HG02884 (cell line): ENCODE measurements around the gene MCF2L2.
A peak's percentile ranks its signal among the peaks of the same experiment; 100 is the strongest.

Source experiments
- ATAC-seq: cut with Tn5 transposase; IDR thresholded peaks from one replicate; pipeline ENCODE4 v1.9.1; 2021; ENCODE audit warnings: mild to moderate bottlenecking, moderate library complexity; ENCODE audit not compliant: unreplicated experiment

Gene MCF2L2

GRCh38 chr3:183330881-183331280 is 97.5 kb downstream of the MCF2L2 start:
- ATAC-seq: no peak

GRCh38 chr3:183329543-183329942 is 98.9 kb downstream of the MCF2L2 start:
- no peak for ATAC-seq

DNA sequence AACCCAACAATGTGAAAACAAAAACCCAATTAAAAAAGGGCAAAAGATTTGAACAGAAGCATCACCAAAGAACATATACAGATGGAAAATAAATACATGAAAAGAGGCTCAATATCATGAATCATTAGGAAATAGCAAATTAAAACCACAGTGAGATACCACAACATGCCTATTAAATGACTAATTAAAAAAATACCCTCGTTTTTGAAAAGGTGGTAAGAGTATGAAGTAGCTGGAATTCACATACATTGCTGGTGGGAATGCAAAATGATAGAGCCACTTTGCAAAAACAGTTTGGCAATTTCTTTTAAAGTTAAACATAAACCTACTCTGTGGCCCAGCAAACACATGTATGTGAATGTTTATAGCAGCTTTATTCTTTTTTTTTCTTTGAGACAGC is 99.6 kb downstream of the MCF2L2 start:
- no peak for ATAC-seq

DNA sequence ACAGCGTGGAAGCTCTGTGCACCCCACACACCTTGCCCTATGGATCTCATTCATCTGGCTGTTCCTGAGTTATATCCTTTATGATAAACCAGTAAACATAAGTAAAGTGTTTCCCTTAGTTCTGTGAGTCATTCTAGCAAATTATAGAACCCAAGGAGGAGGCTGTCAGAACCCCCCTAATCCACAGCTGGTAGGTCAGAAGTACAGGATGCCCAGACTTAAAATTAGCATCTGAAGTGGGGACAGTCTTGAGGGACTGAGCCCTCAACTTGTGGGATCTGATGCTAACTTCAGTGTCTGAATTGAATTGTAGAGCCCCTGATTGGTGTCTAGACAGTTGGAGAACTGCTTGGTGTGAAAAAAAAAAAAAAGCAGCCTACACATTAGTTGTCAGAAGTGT is 100.3 kb downstream of the MCF2L2 start:
- no peak for ATAC-seq

GRCh38 chr3:183327343-183327742 is 101.1 kb downstream of the MCF2L2 start:
- ATAC-seq: no peak

DNA sequence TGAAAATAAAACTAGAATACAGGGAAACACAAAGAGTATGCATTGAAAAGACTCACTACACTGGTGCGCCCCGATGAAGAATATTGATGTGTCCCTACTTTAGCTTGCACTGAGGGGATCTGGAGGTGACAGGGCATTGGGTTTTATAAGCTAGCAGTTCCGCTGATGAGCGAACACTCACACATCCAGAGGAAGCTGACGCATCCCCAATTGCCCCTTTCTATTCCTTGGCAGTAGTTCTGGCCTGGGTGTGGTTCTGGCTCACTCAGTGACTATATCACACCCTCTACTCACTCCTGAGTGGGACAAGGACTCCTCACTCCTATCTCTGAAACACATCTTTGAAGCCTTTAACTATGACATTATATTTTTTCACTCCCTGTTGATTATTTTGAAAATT is 104.3 kb downstream of the MCF2L2 start:
- no peak for ATAC-seq

DNA sequence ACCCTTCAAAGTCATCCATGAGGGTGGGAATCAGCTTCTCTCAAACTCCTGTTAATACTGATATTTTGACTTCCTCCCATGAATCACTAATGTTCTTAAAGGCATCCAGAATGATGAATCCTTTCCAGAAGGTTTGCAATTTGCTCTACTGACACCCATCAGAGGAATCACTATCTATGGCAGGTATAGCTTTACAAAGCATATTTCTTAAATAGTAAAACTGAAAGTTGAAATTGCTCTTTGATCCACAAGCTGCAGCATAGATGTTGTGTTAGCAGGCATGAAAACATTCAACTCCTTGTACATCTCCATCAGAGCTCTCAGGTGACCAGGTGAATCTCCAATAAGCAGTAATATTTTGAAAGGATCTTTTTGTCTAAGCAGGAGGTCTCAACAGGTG is 109.0 kb downstream of the MCF2L2 start:
- no peak for ATAC-seq

GRCh38 chr3:183318877-183319276 is 109.5 kb downstream of the MCF2L2 start:
- no peak for ATAC-seq

DNA sequence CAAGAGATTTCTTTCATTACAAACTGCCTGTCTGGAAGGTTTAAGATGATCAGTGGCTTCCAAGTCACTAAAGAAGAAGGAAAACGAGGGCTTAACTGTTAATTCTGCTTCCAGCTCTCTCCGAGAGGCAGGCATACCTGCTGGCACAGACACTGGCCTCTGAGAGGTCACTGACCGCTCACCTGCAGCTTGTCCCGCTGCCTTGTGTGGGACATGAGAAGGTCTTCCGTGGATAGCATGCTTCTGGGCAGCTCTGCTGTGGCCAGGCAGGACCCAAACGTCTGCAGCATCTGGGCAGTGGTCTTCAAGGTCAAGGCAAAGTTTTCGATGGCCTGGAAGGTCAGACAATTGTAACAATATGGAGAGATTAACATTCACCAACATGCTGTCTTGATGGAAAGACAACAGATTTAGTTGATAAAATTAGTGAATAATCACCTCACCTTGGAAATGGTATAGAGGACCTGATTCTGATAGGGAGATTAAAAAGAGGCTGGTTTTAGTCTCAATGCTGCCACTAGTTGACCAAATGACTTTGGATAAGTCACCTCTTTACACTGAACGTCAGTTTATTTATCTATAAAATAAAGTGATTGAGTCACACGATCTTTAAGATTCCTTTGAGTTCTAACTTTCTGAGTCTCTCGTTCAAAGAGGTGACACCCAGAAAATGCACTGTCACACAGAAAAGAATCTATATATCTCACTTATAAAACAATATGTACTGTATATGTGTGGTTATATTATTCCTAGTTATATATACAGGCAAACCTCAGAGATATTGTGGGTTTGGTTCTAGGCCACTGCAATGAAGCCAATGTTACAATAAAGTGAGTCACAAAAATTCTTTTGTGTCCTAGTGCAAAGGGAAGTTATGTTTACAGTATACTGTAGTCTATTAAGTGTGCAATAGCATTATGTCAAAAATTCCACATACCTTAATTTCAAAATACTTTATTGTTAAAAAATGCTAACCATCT is 110.2 kb downstream of the MCF2L2 start:
- ATAC-seq: no peak

GRCh38 chr3:183317271-183317670 is 111.1 kb downstream of the MCF2L2 start:
- ATAC-seq: no peak

GRCh38 chr3:183315739-183316138 is 112.7 kb downstream of the MCF2L2 start:
- no peak for ATAC-seq

- no peak for ATAC-seq
Observed at GRCh38 chr3:183313764-183314163, 114.7 kb downstream of the MCF2L2 start.

GRCh38 chr3:183313351-183313750 is 115.1 kb downstream of the MCF2L2 start:
- ATAC-seq: no peak

DNA sequence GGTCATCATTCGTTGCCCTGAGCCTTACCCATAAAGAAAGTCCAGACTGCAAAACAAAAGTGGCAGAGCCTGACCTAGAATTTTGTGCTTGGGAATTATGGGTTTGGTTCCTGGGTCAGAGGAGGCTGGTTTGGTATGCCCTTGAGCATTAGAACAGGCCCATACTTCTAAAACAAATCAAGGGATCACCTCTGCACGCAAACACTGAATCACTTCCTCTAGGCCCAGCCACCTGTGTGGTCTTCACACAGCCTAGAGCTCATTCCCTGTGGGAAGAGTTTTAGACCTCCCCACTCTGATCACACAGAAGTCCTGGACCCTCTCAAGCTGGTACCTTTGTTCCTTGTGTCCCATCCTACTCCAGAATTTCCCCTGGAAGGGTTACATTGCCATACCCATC is 116.0 kb downstream of the MCF2L2 start:
- no peak for ATAC-seq

DNA sequence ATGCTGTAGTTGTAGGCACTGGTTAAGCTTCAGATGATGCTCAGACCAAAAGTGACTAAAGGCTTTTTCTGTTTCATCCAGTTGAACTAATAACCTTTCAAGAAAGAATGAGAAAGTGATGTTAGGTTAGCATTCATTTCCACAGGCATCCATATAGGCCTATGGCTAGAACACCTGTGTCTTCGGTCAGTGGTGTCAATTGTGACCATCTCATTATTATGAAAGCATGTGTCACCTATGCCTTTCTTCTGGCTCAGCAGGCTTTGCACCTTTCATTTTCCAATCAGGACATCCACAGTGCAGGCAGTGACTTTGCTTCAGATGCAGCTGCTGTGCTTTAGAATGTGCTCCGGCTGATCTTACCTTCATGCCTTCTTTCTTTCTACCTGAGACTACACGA is 117.5 kb downstream of the MCF2L2 start:
- ATAC-seq: no peak

GRCh38 chr3:183309276-183309675 is 119.1 kb downstream of the MCF2L2 start:
- ATAC-seq: no peak

DNA sequence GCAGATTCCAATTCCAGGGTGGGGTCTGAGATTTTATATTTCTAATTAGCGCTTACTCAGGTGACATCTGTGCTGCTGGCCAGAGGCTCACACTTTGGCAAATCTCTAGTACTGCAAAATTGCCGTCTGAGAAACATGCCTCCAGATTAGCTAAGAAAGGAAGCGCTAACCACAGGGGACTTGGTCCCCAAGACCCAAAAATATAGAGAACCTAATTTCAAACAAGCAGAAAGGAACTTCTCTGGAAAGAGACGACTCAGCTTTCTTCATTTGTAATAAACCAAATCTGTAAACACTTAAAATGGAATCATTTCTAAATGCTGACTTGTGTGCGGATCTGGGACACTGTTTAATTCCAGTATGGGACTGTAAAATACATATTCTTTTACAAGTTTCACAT is 119.7 kb downstream of the MCF2L2 start:
- no peak for ATAC-seq

GRCh38 chr3:183307749-183308148 is 120.7 kb downstream of the MCF2L2 start:
- ATAC-seq: no peak

GRCh38 chr3:183306798-183307671 is 121.4 kb downstream of the MCF2L2 start:
- ATAC-seq: peak; percentile 84

GRCh38 chr3:183303690-183304089 is 124.7 kb downstream of the MCF2L2 start:
- ATAC-seq: no peak

GRCh38 chr3:183301937-183302580 is 126.4 kb downstream of the MCF2L2 start:
- no peak for ATAC-seq
